ENCODE data around the gene NUP214.

Gene NUP214

GRCh38 chr9:131125288-131126058 is at the start of gene NUP214 (continued):
- peak; percentile 67 for TF ChIP-seq GLIS2 (tag by site-specific recombination; IDR thresholded peaks at IDR 0.05)
- TF ChIP-seq KLF9 (tag by site-specific recombination; IDR thresholded peaks at IDR 0.05; ENCODE audit: low read depth): peak; percentile 25; the same call in 1 of the 2 replicates
- no peak for TF ChIP-seq GFI1B (tag by site-specific recombination; IDR thresholded peaks at IDR 0.05)

GRCh38 chr9:131076347-131077195 is 48.8 kb upstream of the NUP214 start:
- Histone ChIP-seq H3K4me3 (ENCODE audit: low read depth, low read length) (no peak overlapping the region), H3K36me3 (ENCODE audit: control insufficient read depth in 2 of 2, insufficient read depth in 1 of 2, low read length in 2 of 2) (no peaks in the 10 kb centered on the region), H3K27ac (ENCODE audit: extremely low read depth, low read depth, low read length) (no peak overlapping the region), H3K4me1 (ENCODE audit: control insufficient read depth, insufficient read depth, low read length) (no peaks in the 10 kb centered on the region), H3K9me3 (ENCODE audit: control insufficient read depth, insufficient read depth, low read depth, low read length) (no peaks in the 10 kb centered on the region)
- ChIA-PET POLR2A (no interaction called here), CTCF (interaction anchor here (0.6 to 2.9 kb wide), 7 partner anchors 19 to 260 kb away, joined by 3 to 14 read pairs (median 4); no protein-coding TSS in a partner anchor)
- TF ChIP-seq ZNF501 (tag by site-specific recombination; IDR thresholded peaks at IDR 0.05) (no peak), ZNF629 (tag by site-specific recombination; IDR thresholded peaks at IDR 0.05) (no peak), ZNF2 (tag by site-specific recombination; IDR thresholded peaks at IDR 0.05) (no peak), ZNF221 (tag by site-specific recombination; IDR thresholded peaks at IDR 0.05; ENCODE audit: borderline replicate concordance) (no peak), PBX3 (CRISPR knock-in tag; IDR thresholded peaks at IDR 0.05) (no peak), ZNF335 (tag by site-specific recombination; conservative IDR thresholded peaks at IDR 0.05) (no peak), ZNF202 (tag by site-specific recombination; IDR thresholded peaks at IDR 0.05; ENCODE audit: borderline replicate concordance) (no peak), ZNF280D (tag by site-specific recombination; IDR thresholded peaks at IDR 0.05) (no peak), ZNF23 (tag by site-specific recombination; IDR thresholded peaks at IDR 0.05; ENCODE audit: borderline replicate concordance) (no peak), TRIM28 (IDR thresholded peaks at IDR 0.05; ENCODE audit: borderline replicate concordance, low read length) (no peak), ZSCAN30 (tag by site-specific recombination; IDR thresholded peaks at IDR 0.05) (no peak), ZNF169 (tag by site-specific recombination; IDR thresholded peaks at IDR 0.05) (no peak), ZNF624 (tag by site-specific recombination; IDR thresholded peaks at IDR 0.05) (no peak)
